CD4-positive, alpha-beta T cell treated with Interleukin-15 for 4 hours (primary cell): Measurements from ENCODE around the gene DNASE1L3.

ENCODE experiments used
- DNase-seq: peaks from one replicate; pipeline ENCODE4 v3.0.0-alpha.2; 2020; ENCODE audit warnings: low spot score

The DNASE1L3 gene

GRCh38 chr3:58158442-58159153, 52.2 kb downstream of the DNASE1L3 start:
- DNase-seq, result no peak

- no peak for DNase-seq
Observed at GRCh38 chr3:58157700-58158099, 53.1 kb downstream of the DNASE1L3 start.

GRCh38 chr3:58155838-58156237, 54.9 kb downstream of the DNASE1L3 start:
- DNase-seq, result no peak

GRCh38 chr3:58154626-58155449, 55.9 kb downstream of the DNASE1L3 start:
- DNase-seq, result no peak

GRCh38 chr3:58153371-58153770, 57.4 kb downstream of the DNASE1L3 start:
- no peak for DNase-seq

- DNase-seq, result no peak
Observed at GRCh38 chr3:58152225-58153015, 58.4 kb downstream of the DNASE1L3 start.

- DNase-seq, result no peak
Observed at GRCh38 chr3:58151637-58152036, 59.1 kb downstream of the DNASE1L3 start.

- no peak for DNase-seq
Observed at GRCh38 chr3:58150810-58151199, 60.0 kb downstream of the DNASE1L3 start.

- DNase-seq, result no peak
Observed at GRCh38 chr3:58150130-58150809, 60.5 kb downstream of the DNASE1L3 start.

- no peak for DNase-seq
Observed at GRCh38 chr3:58148049-58148448, 62.7 kb downstream of the DNASE1L3 start.

- DNase-seq, result no peak
Observed at GRCh38 chr3:58144478-58145325, 66.1 kb downstream of the DNASE1L3 start.

- DNase-seq, result no peak
Observed at GRCh38 chr3:58143417-58144055, 67.2 kb downstream of the DNASE1L3 start.
